Measurements from ENCODE around the gene BOK.

Gene BOK

GRCh38 chr2:241607162-241607885, 48.8 kb downstream of the BOK start:
- no peak overlapping the region for H3K4me3 ChIP-seq (ENCODE audit: low read depth, low read length)
- TF ChIP-seq CTCF (IDR thresholded peaks at IDR 0.05; ENCODE audit: low read depth, low read length, missing control alignments): no peak
- DNase-seq (ENCODE audit: low read depth): no peak

DNA sequence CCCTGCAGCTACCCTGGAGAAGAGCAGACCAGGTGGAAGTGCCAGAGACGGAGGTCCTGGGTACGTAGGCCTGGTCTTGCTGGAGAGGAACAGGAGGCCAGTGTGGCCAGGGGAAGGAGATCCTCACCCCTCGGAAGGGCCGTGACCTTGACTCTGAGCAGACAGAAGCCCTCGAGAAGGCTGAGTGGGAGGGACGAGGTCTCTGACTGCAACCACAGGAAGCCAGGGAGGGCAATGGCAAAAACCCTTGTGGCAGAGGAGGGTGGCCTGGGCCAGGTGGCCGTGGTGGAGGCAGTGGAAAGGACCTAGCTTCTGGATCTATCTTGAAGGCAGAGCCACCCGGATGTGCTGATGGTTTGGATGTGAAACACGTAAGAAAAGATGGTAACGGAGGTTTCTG, 50.3 kb downstream of the BOK start:
- H3K4me3 ChIP-seq (ENCODE audit: low read depth, low read length): no peak overlapping the region
- no peak for TF ChIP-seq CTCF (IDR thresholded peaks at IDR 0.05; ENCODE audit: low read depth, low read length, missing control alignments)
- no peak for DNase-seq (ENCODE audit: low read depth)

DNA sequence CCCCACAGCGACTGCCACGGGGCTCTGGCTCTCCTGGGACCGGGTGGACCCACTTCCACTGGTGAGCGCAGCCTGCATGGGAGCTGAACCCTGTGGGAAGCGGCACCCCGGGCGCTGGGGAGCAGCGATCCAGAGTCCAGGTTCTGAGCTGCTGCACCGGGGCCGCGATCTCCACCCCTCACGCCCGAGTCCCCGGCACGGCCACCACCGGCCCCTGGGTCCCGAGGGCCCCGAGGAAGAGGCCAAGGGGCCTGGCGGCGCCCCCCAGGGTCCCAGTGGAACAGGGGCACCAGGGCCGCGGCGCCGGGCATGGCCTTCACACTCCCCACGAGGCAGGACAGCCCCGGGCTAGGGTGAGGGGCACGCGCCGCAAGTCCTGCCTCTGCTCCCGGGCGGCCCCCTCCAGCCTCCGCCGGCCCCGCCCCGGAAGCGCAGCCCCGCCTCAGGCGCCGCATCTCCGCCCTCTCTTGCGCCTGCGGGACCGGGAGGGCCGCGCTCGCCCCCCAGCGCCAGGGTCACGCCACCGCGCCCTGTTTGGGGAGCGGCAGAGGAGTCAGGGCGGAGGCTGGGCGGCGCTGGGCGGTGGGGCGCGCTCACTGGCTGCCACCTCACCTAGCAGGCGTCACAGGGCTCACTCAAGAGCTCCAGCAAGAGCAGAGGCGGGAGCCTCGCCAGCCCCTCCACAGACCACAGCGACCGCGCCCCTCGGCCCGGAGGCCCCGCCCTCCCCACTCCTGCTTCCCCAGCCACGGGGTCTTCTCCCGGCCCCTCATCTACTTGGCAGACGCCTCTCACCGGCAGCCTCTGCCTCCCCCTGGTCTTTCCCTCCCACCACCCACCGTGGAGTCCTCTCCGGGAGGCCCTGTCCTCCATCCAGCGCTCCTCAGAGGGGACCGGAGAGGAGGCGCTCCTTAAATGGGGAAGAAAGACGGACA, 51.6 kb downstream of the BOK start:
- peak overlapping the region; percentile 60 for H3K4me3 ChIP-seq (ENCODE audit: low read depth, low read length)
- peak; percentile 65 for TF ChIP-seq CTCF (IDR thresholded peaks at IDR 0.05; ENCODE audit: low read depth, low read length, missing control alignments)
- peak; percentile 60 for DNase-seq (ENCODE audit: low read depth)

DNA sequence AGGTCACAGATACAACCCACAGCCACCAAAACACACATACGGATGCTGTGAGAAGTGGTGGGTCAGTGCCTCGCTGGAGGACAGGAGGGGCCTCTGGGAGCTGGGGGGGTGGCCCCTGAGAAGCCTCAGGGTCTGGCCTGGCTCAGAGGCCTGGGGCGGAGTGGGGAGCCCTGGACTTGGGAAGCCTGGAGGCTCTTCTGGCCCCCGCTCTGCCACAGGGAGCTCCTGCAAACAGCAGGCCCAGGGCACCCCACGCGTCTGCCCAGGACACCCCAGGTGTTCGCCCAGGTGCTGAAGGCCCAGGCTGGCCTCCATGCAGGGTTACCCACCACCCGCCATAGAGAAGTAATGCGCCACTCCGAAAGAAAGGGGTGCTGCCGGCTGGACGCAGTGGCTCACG, 52.5 kb downstream of the BOK start:
- TF ChIP-seq CTCF (IDR thresholded peaks at IDR 0.05; ENCODE audit: low read depth, low read length, missing control alignments): no peak
- no peak for DNase-seq (ENCODE audit: low read depth)
- H3K4me3 ChIP-seq (ENCODE audit: low read depth, low read length): no peak overlapping the region

GRCh38 chr2:241612156-241613016, 53.8 kb downstream of the BOK start:
- H3K4me3 ChIP-seq (ENCODE audit: low read depth, low read length): no peak overlapping the region
- no peak for TF ChIP-seq CTCF (IDR thresholded peaks at IDR 0.05; ENCODE audit: low read depth, low read length, missing control alignments)
- no peak for DNase-seq (ENCODE audit: low read depth)

DNA sequence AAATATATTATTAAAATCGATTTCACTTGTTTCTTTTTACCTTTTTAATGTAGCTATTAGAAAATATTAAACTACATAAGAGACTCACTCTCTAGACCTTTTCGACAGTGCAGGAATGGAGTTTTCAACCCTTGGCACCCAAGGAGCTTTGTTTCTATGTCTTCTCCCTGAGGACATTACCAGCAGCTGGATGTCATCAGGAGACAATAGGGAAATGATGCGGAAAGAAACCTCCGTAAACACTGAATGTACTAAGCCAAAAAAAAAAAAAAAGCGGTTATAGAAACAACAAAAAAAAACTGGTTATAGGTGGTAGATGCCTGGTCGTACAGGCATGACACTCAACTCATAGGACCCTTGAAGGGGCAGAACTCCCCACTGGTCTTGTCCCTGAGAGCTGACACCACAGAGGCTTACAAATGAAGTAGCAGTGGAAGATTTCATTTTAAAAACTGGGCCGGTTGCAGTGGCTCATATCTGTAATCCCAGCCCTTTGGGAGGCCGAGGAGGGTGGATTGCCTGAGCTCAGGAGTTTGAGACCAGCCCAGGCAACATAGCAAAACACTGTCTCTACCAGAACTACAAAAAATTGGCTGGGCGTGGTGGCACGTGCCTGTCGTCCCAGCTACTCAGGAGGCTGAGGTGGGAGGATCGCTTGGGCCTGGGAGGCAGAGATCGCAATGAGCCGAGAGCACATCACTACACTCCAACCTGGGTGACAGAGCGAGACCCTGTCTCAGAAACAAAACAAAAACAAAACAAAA, 54.7 kb downstream of the BOK start:
- no peak for TF ChIP-seq CTCF (IDR thresholded peaks at IDR 0.05; ENCODE audit: low read depth, low read length, missing control alignments)
- no peak overlapping the region for H3K4me3 ChIP-seq (ENCODE audit: low read depth, low read length)
- no peak for DNase-seq (ENCODE audit: low read depth)
